Measurements from ENCODE around the gene TMEM248. TPM values are rescaled to one million over a fixed set of nuclear protein-coding genes. Genes with fewer than 3 reads are reported as not detected.
"Not testable (repeated sequence)": the region's sequence is repeated elsewhere in the genome, so short reads cannot be mapped to it uniquely, and the experiment has no call there.

TMEM248 gene
- total RNA-seq, 2 donors from 2014 or later: 67.4 to 81.1 TPM

DNA sequence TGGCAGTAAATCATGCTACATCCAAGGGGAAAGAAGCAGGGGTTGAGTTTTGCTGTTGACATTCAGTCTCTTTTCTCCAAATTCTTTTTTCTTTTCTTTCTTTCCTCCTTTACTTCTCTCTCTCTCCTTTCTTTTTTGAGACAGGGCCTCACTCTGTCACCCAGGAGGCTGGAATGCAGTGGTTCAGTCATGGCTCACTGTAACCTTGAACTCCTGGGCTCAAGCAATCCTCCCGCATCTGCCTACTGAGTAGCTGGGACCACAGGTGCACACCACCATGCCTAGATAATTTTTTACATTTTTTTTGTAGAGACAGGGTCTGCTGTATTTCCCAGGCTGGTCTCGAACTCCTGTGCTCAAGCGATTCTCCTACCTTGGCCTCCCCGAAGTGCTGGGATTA is 39.2 kb downstream of the TMEM248 start:
- no peak for DNase-seq (ENCODE audit: low spot score in 2 of 2)
- H3K9me3 Mint-ChIP-seq: no peaks in the 10 kb centered on the region
- peak overlapping the region; percentile 18 to 32 for H3K27ac Mint-ChIP-seq
- no peak for ATAC-seq
- H3K36me3 Mint-ChIP-seq: peaks cover 5 to 31% of the 10 kb centered on the region in 2 donors

GRCh38 chr7:66961096-66961495 is 40.1 kb downstream of the TMEM248 start:
- no peak for DNase-seq (ENCODE audit: low spot score in 2 of 2)
- Mint-ChIP-seq H3K27ac (peak overlapping the region in 1 of 2 donors; percentile 18), H3K36me3 (peaks cover 5 to 31% of the 10 kb centered on the region in 2 donors), H3K9me3 (no peaks in the 10 kb centered on the region)
- no peak for ATAC-seq

DNA sequence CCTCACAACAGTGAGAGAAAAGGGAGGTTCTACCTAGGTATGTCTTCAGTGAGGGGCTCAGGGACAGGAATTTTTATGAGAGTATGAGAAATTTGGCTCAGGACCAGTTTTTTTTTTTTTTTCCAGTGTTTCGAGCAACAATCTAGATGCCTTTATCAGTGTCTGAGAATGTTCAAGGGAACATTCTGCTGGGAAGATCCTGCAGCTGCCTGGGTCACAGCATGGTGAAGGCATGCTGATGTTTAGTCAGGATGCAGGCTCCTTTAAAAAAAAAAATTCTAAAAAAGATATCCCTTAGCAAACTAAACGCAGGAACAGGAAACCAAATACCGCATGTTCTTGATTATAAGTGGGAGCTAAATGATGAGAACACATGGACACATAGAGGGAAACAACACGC is 43.4 kb downstream of the TMEM248 start:
- ATAC-seq (no peak), DNase-seq (ENCODE audit: low spot score in 2 of 2) (no peak)
- no peak overlapping the region for H3K27ac Mint-ChIP-seq
- H3K36me3 Mint-ChIP-seq: peaks cover under 1 to 9% of the 10 kb centered on the region in 2 donors
- H3K9me3 Mint-ChIP-seq: no peaks in the 10 kb centered on the region

DNA sequence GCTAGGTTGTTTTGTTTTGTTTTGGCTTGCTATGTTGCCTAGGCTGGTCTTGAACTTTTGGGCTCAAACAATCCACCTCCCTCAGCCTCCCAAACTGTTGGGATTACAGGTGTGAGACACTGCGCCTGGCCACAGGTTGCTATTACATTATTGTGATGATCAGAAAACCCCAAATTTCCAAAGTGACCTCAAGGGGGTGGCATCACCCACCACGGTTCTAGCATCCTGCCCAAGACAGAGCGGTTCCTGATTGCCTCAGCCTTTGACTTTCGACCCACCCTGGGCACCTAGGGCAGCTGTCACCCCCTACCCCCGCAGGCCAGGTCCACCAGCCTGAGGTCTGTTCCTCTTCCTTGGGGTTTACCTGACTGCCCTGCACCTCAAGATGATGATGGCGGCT is 46.0 kb downstream of the TMEM248 start:
- DNase-seq (ENCODE audit: low spot score in 2 of 2): no peak
- H3K27ac Mint-ChIP-seq: no peak overlapping the region
- H3K9me3 Mint-ChIP-seq: no peaks in the 10 kb centered on the region

GRCh38 chr7:66969001-66969400 is 48.0 kb downstream of the TMEM248 start:
- not testable (repeated sequence) for H3K27ac Mint-ChIP-seq, ATAC-seq

More for the DNA sequence above, 46.0 kb downstream of the TMEM248 start:
- no peak for ATAC-seq
- no peaks in the 10 kb centered on the region for H3K36me3 Mint-ChIP-seq

DNA sequence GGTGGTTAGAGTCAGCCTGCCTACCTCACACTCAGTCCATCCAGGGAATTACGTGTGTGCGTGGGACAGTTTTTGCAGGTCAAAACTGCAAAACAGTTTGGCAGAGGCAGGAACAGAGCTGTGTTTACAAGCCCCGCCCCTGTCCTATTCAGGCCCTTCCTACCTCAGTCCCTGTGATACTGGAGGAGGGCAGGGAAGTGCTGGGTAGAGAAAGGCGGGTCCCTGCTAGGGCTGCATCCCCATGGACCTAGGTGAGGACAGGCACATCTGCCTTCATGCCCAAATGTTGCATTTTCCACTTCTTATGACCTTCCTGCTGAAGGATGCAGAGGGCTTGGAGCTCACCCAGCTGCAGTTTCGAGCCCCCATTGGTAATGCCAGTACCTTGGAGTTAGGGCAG is 49.3 kb downstream of the TMEM248 start:
- Mint-ChIP-seq H3K36me3 (no peaks in the 10 kb centered on the region), H3K27ac (no peak overlapping the region), H3K9me3 (no peaks in the 10 kb centered on the region)
- ATAC-seq (no peak), DNase-seq (ENCODE audit: low spot score in 2 of 2) (no peak)

More at GRCh38 chr7:66969001-66969400, 48.0 kb downstream of the TMEM248 start:
- H3K36me3 Mint-ChIP-seq; DNase-seq (ENCODE audit: low spot score in 2 of 2); H3K9me3 Mint-ChIP-seq: not testable (repeated sequence)

DNA sequence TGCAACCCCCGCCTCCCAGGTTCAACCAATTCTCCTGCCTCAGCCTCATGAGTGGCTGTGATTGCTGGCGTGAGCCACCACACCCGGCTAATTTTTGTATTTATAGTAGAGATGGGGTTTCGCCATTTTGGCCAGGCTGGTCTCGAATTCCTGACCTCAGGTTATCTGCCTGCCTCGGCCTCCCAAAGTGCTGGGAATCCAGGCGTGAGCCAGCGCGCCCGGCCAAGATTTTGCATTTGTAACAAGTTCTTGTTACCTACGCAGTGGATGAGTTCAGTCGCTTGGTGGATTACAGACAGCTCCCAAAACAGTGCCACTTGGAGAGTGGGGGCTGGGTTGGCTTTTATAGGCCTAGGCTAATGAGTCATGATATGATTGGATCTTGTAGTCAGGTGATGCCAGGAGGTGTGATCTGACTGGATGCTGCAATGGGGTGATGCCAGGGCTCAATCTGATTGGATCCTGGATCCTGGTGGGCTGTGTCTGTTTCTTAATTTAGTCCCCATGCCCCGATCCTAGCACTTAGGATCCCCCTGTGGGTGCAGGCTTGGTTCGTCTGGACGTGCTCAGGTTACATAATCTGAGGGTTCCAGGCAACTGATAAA is 54.1 kb downstream of the TMEM248 start:
- peak in 1 of 2 donors; percentile 37 for ATAC-seq
- no peak overlapping the region for H3K27ac Mint-ChIP-seq
- DNase-seq (ENCODE audit: low spot score in 2 of 2): no peak
- peaks cover 6% of the 10 kb centered on the region in 2 donors for H3K9me3 Mint-ChIP-seq
- H3K36me3 Mint-ChIP-seq: peaks cover 6 to 7% of the 10 kb centered on the region in 2 donors

DNA sequence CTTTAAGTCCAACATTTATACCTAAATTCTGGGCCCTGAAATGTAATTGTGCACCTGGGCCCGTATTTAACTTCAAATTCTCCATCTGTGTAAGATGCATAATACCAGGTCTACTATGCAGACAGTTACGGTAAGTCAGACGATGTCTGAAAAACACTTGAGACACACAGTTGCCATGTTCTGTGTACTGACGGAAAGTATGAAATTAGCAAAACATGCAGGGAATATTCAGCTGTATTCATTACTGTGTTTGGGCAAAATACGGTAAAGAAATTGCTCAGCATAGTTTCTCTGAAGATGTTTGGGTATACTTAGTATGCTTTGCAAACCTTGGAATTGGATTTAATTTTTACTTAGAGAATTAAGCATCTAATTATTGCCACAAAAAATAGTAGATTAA is 57.3 kb downstream of the TMEM248 start:
- DNase-seq (ENCODE audit: low spot score in 2 of 2); H3K27ac Mint-ChIP-seq; ATAC-seq: not testable (repeated sequence)
- H3K36me3 Mint-ChIP-seq: peaks cover 14 to 20% of the 10 kb centered on the region in 2 donors
- H3K9me3 Mint-ChIP-seq: peaks cover 16 to 17% of the 10 kb centered on the region in 2 donors

DNA sequence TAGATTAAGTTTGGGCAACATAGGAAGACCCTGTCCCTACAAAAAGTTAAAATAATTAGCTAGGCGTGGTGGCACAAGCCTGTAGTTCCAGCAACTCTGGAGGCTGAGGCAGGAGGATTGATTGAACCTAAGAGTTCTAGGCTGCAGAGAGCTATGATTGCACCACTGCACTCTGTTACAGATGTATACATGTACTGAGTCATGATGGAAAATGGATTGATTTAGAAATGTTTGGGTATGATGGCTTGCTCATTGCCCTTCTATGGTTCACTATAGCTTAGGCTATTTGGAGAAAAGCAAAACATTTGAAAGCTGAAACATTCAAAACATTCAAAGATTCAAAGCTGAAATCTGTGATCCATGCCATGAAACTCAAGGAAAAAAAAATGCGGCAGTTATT is 58.0 kb downstream of the TMEM248 start:
- not testable (repeated sequence) for ATAC-seq; H3K27ac Mint-ChIP-seq; DNase-seq (ENCODE audit: low spot score in 2 of 2)
- H3K9me3 Mint-ChIP-seq: peaks cover 16 to 17% of the 10 kb centered on the region in 2 donors
- peaks cover 14 to 20% of the 10 kb centered on the region in 2 donors for H3K36me3 Mint-ChIP-seq

DNA sequence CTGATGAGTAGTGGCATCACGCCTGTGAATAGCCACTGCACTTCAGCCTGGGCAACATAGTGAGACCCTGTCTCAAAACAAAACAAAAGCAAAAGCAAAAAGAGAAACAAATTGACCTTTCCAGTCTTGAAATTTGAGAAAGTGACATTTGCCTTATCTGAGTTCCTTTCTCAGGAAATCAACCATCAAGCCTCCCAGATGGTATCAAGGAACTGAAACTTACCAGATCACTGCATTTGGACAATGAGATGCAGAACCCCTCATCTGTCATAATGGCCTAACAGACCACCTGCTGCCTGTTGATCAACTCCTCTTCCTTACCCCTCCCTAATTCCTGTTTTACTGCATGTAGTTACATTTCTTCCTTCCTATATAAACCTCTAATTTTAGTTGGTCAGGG is 59.3 kb downstream of the TMEM248 start:
- peaks cover 16 to 17% of the 10 kb centered on the region in 2 donors for H3K9me3 Mint-ChIP-seq
- not testable (repeated sequence) for DNase-seq (ENCODE audit: low spot score in 2 of 2); ATAC-seq

GRCh38 chr7:66989552-66989951 is 68.5 kb downstream of the TMEM248 start:
- not testable (repeated sequence) for H3K27ac Mint-ChIP-seq; DNase-seq (ENCODE audit: low spot score in 2 of 2); H3K9me3 Mint-ChIP-seq; ATAC-seq; H3K36me3 Mint-ChIP-seq

More for the DNA sequence above, 59.3 kb downstream of the TMEM248 start:
- not testable (repeated sequence) for H3K27ac Mint-ChIP-seq
- H3K36me3 Mint-ChIP-seq: peaks cover 14 to 20% of the 10 kb centered on the region in 2 donors

DNA sequence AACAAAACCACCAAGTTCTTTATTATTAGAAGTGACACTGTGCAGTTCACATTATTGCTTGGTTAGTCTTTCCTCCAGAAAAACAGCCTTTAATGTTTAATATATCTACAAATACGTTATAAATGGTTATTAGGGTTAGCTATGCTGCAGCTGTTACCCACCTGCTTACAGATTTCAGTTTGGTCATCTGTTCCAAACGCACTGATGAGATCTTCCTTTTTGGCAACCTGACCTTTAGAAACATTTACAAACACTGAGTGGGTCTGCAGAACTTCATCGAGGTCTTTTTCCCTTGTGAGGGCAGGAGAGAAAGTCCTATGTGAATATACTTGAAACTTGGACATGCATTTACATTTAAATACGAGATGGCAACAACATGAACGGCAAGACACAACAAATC is 73.0 kb downstream of the TMEM248 start:
- H3K9me3 Mint-ChIP-seq; DNase-seq (ENCODE audit: low spot score in 2 of 2); ATAC-seq: not testable (repeated sequence)
- Mint-ChIP-seq H3K27ac (peak overlapping the region; percentile 74 to 97), H3K36me3 (peaks cover 16 to 23% of the 10 kb centered on the region in 2 donors)

DNA sequence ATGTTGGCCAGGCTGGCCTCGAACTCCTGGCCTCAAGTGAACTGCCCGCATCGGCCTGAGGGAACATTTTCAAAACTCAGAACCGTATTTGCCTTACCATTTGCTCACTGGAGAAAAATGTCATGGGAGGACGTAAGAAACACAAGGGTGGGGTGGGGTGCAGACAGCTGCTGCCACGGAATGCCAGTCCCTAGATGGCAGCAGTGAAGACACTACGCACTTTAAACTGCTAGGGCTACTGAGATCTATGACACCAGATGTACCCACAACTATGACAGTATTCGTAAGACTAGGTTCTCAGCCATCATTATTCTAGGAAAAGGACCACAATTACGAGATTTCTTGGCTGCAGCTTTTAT is 73.6 kb downstream of the TMEM248 start:
- H3K9me3 Mint-ChIP-seq: not testable (repeated sequence)

DNA sequence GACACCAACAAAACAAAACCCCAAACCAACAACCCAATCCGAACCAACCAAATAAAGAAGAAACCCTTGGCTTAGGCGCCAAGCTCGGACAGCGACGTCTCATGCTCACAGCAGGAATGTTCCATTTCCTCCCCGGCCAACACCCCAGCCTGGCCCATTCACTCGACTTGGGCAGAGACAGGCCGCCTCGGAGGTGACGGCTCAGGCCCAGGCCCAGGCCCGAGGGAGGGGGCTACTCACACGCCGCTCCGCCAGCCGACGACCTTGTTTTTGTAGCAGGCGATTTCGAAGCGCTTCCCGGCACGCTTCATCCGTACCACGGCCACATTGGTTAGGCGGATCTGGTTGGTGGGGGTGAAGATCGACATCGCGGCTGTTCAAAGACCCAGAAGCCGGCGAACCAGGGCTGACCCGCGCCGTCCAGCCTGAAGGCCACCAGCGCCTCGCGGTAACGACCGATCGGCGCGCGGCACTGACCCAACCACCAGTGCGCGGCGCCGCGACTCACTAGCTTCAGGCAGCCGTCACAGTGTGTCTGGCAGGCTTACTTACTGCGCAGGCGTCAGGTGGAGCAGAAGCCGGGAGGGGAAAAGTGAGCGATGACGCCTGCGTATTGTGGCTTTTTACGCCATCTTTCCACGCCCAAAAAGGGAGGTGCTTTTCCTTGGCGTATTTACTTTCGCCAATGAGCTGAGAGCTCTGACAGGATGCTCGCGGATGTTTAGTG is 74.2 kb downstream of the TMEM248 start, which contains the start of gene SBDS:
Gene SBDS (minus strand): TSS at position 537 of the 727 bp plus-strand sequence. CDS start 169 bp downstream, at position 368.
- ATAC-seq: peak; percentile 70 to 75
- peaks cover 16 to 23% of the 10 kb centered on the region in 2 donors for H3K36me3 Mint-ChIP-seq
- DNase-seq (ENCODE audit: low spot score in 2 of 2): peak; percentile 90 to 96
- H3K9me3 Mint-ChIP-seq: not testable (repeated sequence)
- H3K27ac Mint-ChIP-seq: peak within 1 kb of the TSS; percentile 97 to 100

More for the DNA sequence above, 73.6 kb downstream of the TMEM248 start:
- ATAC-seq (peak; percentile 44 to 48), DNase-seq (ENCODE audit: low spot score in 2 of 2) (peak in 1 of 2 donors; percentile 23)
- H3K27ac Mint-ChIP-seq: peak overlapping the region; percentile 97 to 100
- peaks cover 16 to 23% of the 10 kb centered on the region in 2 donors for H3K36me3 Mint-ChIP-seq

DNA sequence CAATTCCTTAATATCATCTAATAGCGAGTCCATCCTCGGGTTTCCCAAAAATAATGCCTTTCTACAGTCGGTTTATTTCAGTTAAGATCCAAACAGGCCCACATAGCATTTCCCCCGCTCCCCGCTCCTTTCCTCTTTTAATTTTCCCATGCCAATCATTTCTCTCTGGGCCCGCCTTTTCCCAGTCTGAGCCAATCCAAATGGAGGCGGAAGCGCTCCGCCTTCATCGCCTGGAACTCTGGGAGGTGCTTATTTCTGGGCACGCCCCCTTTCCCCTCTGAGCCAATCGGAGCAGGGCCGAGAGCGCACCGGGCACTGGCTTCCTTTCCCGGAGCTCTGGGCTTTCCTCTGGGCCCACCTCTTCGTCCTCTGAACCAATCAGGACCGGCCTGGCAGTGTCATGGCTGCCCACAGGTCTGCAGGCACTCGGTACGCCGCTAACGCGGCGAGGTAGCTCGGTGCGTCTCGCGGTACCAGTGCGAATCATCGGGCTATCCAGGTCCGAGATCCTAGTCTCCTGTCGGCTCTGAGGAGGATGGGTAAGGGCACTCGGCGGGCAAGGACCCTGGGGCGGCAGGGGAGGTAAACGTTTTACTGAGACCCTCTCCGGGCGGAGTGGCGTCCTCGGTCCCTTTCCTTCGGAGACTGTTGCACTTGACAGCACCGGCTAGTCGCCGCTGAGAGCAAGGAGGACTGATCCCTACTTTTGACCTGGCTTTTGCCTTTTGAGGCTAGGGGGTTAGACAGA is 75.6 kb downstream of the TMEM248 start, which contains the start of gene TYW1:
Gene TYW1 (plus strand): TSS at position 390 of the 748 bp plus-strand sequence. CDS start 146 bp downstream, at position 536.
- peak; percentile 91 to 92 for ATAC-seq
- not testable (repeated sequence) for H3K9me3 Mint-ChIP-seq
- peaks cover 16 to 23% of the 10 kb centered on the region in 2 donors for H3K36me3 Mint-ChIP-seq
- peak within 1 kb of the TSS; percentile 96 to 97 for H3K27ac Mint-ChIP-seq
- peak; percentile 97 to 99 for DNase-seq (ENCODE audit: low spot score in 2 of 2)

- H3K27ac Mint-ChIP-seq; DNase-seq (ENCODE audit: low spot score in 2 of 2); H3K36me3 Mint-ChIP-seq; H3K9me3 Mint-ChIP-seq; ATAC-seq: not testable (repeated sequence)
These were observed 79.7 kb downstream of the TMEM248 start for GRCh38 chr7:67000601-67001258.

Measured in activated naive CD4-positive, alpha-beta T cell treated with anti-CD3 and anti-CD28 coated beads, Interleukin-2, amount 50 U/mL, for 72 hours (primary cell).